Thymus (tissue), 11 donors: ENCODE measurements around the gene TMEM60. TPM values are rescaled to one million over a fixed set of nuclear protein-coding genes. Genes with fewer than 3 reads are reported as not detected.

Experiments
- DNase-seq, 9 donors: peaks; one replicate each; pipeline ENCODE4 v3.0.0-alpha.2; 2013; ENCODE audit warnings: low spot score in 9 of 9, low read depth in 6 of 9, missing footprints in 1 of 9
- H3K27ac ChIP-seq, 2 donors: one replicate each; pipeline ENCODE4 v1.5.1; 2013; ENCODE audit warnings: control low read depth in 1 of 2, low read depth in 1 of 2, low read length in 1 of 2, mild to moderate bottlenecking in 1 of 2, moderate library complexity in 1 of 2
- H3K27me3 ChIP-seq, 2 donors: one replicate each; pipeline ENCODE4 v1.5.1; 2013; ENCODE audit warnings: low read length in 1 of 2; ENCODE audit not compliant: control insufficient read depth in 2 of 2, insufficient read depth in 1 of 2
- H3K36me3 ChIP-seq, 2 donors: one replicate each; pipeline ENCODE4 v1.5.1; 2013; ENCODE audit warnings: low read length in 1 of 2, mild to moderate bottlenecking in 1 of 2, moderate library complexity in 1 of 2; ENCODE audit not compliant: control insufficient read depth in 2 of 2, insufficient read depth in 2 of 2
- H3K4me1 ChIP-seq, 2 donors: one replicate each; pipeline ENCODE4 v1.5.1; 2013; ENCODE audit warnings: low read length in 2 of 2; ENCODE audit not compliant: control insufficient read depth in 2 of 2, insufficient read depth in 2 of 2
- H3K4me3 ChIP-seq, 2 donors: one replicate each; pipeline ENCODE4 v1.5.1; 2013; ENCODE audit warnings: low read length in 2 of 2, control low read depth in 1 of 2, mild to moderate bottlenecking in 1 of 2
- H3K9me3 ChIP-seq, 2 donors: one replicate each; pipeline ENCODE4 v1.5.1; 2013; ENCODE audit warnings: low read length in 1 of 2, mild to moderate bottlenecking in 1 of 2; ENCODE audit not compliant: control insufficient read depth in 2 of 2, insufficient read depth in 1 of 2
- WGBS: extraction: QIAGEN DNeasy Blood & Tissue Kit; methylation state at CpG from one replicate; pipeline ENCODE4 v1.1.7; 2013; 5-methylcytosine and 5-hydroxymethylcytosine counted together
- polyA plus RNA-seq: library from polyadenylated mRNA; stranded (reverse); fragments of 200-250 nt; gene quantifications from one replicate; pipeline ENCODE4 v1.2.3, GENCODE V29; 2013
- total RNA-seq: library from RNA; stranded (reverse); fragments of 120-200 nt; gene quantifications from one replicate; pipeline ENCODE4 v1.2.4, GENCODE V29; 2013
- donor health status: healthy.

TMEM60 gene
- total and polyA plus RNA-seq, 2 donors: 23.5 to 29.0 TPM

GRCh38 chr7:77833136-77833535, 34.9 kb upstream of the TMEM60 start:
- DNase-seq: no peak
- no peaks in the 10 kb centered on the region for H3K27me3 ChIP-seq
- H3K9me3 ChIP-seq: peaks cover 0 to 3% of the 10 kb centered on the region in 2 donors
- no peaks in the 10 kb centered on the region for H3K36me3 ChIP-seq
- H3K4me1 ChIP-seq: peaks cover 2 to 5% of the 10 kb centered on the region in 2 donors
- H3K4me3 ChIP-seq: no peak overlapping the region
- WGBS: 95% methylated on average over 1 of the region's 1 CpG
- no peak overlapping the region for H3K27ac ChIP-seq

GRCh38 chr7:77831953-77832352, 33.7 kb upstream of the TMEM60 start:
- Histone ChIP-seq H3K36me3 (no peaks in the 10 kb centered on the region), H3K4me1 (peaks cover 2 to 5% of the 10 kb centered on the region in 2 donors), H3K4me3 (no peak overlapping the region), H3K27me3 (no peaks in the 10 kb centered on the region), H3K9me3 (peaks cover 0 to 3% of the 10 kb centered on the region in 2 donors), H3K27ac (no peak overlapping the region)
- DNase-seq: no peak
- WGBS: 95% methylated on average over 1 of the region's 1 CpG

GRCh38 chr7:77831481-77831880, 33.2 kb upstream of the TMEM60 start:
- no peaks in the 10 kb centered on the region for H3K27me3 ChIP-seq
- 97% methylated on average over 7 of the region's 7 CpGs for WGBS
- H3K4me1 ChIP-seq: peaks cover 2 to 5% of the 10 kb centered on the region in 2 donors
- no peaks in the 10 kb centered on the region for H3K36me3 ChIP-seq
- H3K4me3 ChIP-seq: no peak overlapping the region
- peaks cover 0 to 3% of the 10 kb centered on the region in 2 donors for H3K9me3 ChIP-seq
- no peak for DNase-seq
- H3K27ac ChIP-seq: no peak overlapping the region

GRCh38 chr7:77830649-77831355, 32.6 kb upstream of the TMEM60 start:
- no peak for DNase-seq
- Histone ChIP-seq H3K4me3 (no peak overlapping the region), H3K27me3 (no peaks in the 10 kb centered on the region), H3K4me1 (peaks cover 2 to 5% of the 10 kb centered on the region in 2 donors), H3K9me3 (peaks cover 0 to 3% of the 10 kb centered on the region in 2 donors), H3K27ac (no peak overlapping the region), H3K36me3 (no peaks in the 10 kb centered on the region)
- WGBS: 95% methylated on average over 8 of the region's 8 CpGs

GRCh38 chr7:77827999-77828398, 29.8 kb upstream of the TMEM60 start:
- H3K27ac ChIP-seq: no peak overlapping the region
- 35% methylated on average over 2 of the region's 2 CpGs for WGBS
- no peaks in the 10 kb centered on the region for H3K4me1 ChIP-seq
- H3K36me3 ChIP-seq: no peaks in the 10 kb centered on the region
- no peaks in the 10 kb centered on the region for H3K9me3 ChIP-seq
- no peaks in the 10 kb centered on the region for H3K27me3 ChIP-seq
- DNase-seq: no peak
- no peak overlapping the region for H3K4me3 ChIP-seq

GRCh38 chr7:77826300-77826699, 28.1 kb upstream of the TMEM60 start:
- Histone ChIP-seq H3K27me3 (no peaks in the 10 kb centered on the region), H3K9me3 (peaks cover 8 to 13% of the 10 kb centered on the region in 2 donors), H3K4me3 (no peak overlapping the region), H3K4me1 (no peaks in the 10 kb centered on the region), H3K36me3 (no peaks in the 10 kb centered on the region), H3K27ac (no peak overlapping the region)
- DNase-seq: no peak
- WGBS: 96% methylated on average over 2 of the region's 2 CpGs

GRCh38 chr7:77825131-77825530, 26.9 kb upstream of the TMEM60 start:
- 98% methylated on average over 3 of the region's 3 CpGs for WGBS
- Histone ChIP-seq H3K27me3 (no peaks in the 10 kb centered on the region), H3K9me3 (peaks cover 8 to 17% of the 10 kb centered on the region in 2 donors), H3K27ac (no peak overlapping the region), H3K36me3 (no peaks in the 10 kb centered on the region), H3K4me1 (no peaks in the 10 kb centered on the region), H3K4me3 (no peak overlapping the region)
- no peak for DNase-seq

GRCh38 chr7:77824636-77825035, 26.4 kb upstream of the TMEM60 start:
- Histone ChIP-seq H3K4me3 (no peak overlapping the region), H3K4me1 (no peaks in the 10 kb centered on the region), H3K27me3 (no peaks in the 10 kb centered on the region), H3K9me3 (peaks cover 8 to 22% of the 10 kb centered on the region in 2 donors), H3K27ac (no peak overlapping the region), H3K36me3 (no peaks in the 10 kb centered on the region)
- 99% methylated on average over 5 of the region's 5 CpGs for WGBS
- no peak for DNase-seq

GRCh38 chr7:77823787-77824186, 25.6 kb upstream of the TMEM60 start:
- Histone ChIP-seq H3K9me3 (peaks cover 8 to 22% of the 10 kb centered on the region in 2 donors), H3K27ac (no peak overlapping the region), H3K27me3 (no peaks in the 10 kb centered on the region), H3K4me1 (no peaks in the 10 kb centered on the region), H3K4me3 (no peak overlapping the region), H3K36me3 (no peaks in the 10 kb centered on the region)
- no peak for DNase-seq
- 98% methylated on average over 2 of the region's 2 CpGs for WGBS
